Endodermal cell (in vitro differentiated cells): ENCODE results near the gene SPIN1. TPM values are rescaled to one million over a fixed set of nuclear protein-coding genes. Genes with fewer than 3 reads are reported as not detected.

Source experiments
- DNase-seq: peaks from one replicate; pipeline ENCODE4 v3.0.0-alpha.2; 2017
- H3K27ac ChIP-seq: 2 replicates; pipeline ENCODE4 v1.5.1; 2013; ENCODE audit warnings: mild to moderate bottlenecking, low read depth, low read length, moderate library complexity
- H3K27me3 ChIP-seq: 2 replicates; pipeline ENCODE4 v1.6.1; 2013; ENCODE audit warnings: mild to moderate bottlenecking, low read length, moderate library complexity; ENCODE audit not compliant: insufficient read depth, control insufficient read depth, poor library complexity, severe bottlenecking
- H3K36me3 ChIP-seq: 2 replicates; pipeline ENCODE4 v1.7.0; 2013; ENCODE audit warnings: mild to moderate bottlenecking, low read length, moderate library complexity; ENCODE audit not compliant: control insufficient read depth, insufficient read depth
- H3K4me1 ChIP-seq: one replicate; pipeline ENCODE4 v1.7.0; 2013; ENCODE audit warnings: low read length; ENCODE audit not compliant: control insufficient read depth, insufficient read depth
- H3K4me3 ChIP-seq: 2 replicates; pipeline ENCODE4 v1.5.1; 2013; ENCODE audit warnings: mild to moderate bottlenecking, low read length, moderate library complexity
- H3K9ac ChIP-seq: 2 replicates; pipeline ENCODE4 v1.6.1; 2013; ENCODE audit warnings: mild to moderate bottlenecking, low read length, moderate library complexity; ENCODE audit not compliant: poor library complexity, severe bottlenecking; ENCODE audit errors: extremely low read depth
- H3K9me3 ChIP-seq: 2 replicates; pipeline ENCODE4 v1.6.1; 2013; ENCODE audit warnings: mild to moderate bottlenecking, low read length, moderate library complexity; ENCODE audit not compliant: control insufficient read depth
- H3K27ac Mint-ChIP-seq: 2 replicates; pipeline ENCODE4 v1.8.0; 2020; ENCODE audit warnings: mixed read lengths
- H3K27me3 Mint-ChIP-seq: 2 replicates; pipeline ENCODE4 v1.8.0; 2021; ENCODE audit warnings: mild to moderate bottlenecking, mixed read lengths; ENCODE audit not compliant: insufficient read depth
- H3K36me3 Mint-ChIP-seq: 2 replicates; pipeline ENCODE4 v1.8.0; 2020; ENCODE audit warnings: low read depth, mixed read lengths
- H3K4me1 Mint-ChIP-seq: 2 replicates; pipeline ENCODE4 v1.8.0; 2020; ENCODE audit warnings: mixed read lengths
- H3K4me3 Mint-ChIP-seq: 2 replicates; pipeline ENCODE4 v1.8.0; 2020; ENCODE audit warnings: mild to moderate bottlenecking, moderate library complexity, mixed read lengths
- H3K9me3 Mint-ChIP-seq: 2 replicates; pipeline ENCODE4 v1.8.0; 2020; ENCODE audit warnings: mild to moderate bottlenecking, mixed read lengths
- CTCF ChIP-seq: fragments of 200-600 bp; sonication (generic); conservative IDR thresholded peaks from 2 replicates; pipeline ENCODE4 v1.5.0; 2021; ENCODE audit warnings: antibody characterized with exemption, mild to moderate bottlenecking
- WGBS, 2 experiments: methylation state at CpG; one replicate each; pipeline versions ENCODE4 v1.1.5 to v1.1.7; 2013; ENCODE audit warnings: missing lambda C conversion rate in 2 of 2, mixed read lengths in 1 of 2; ENCODE audit not compliant: insufficient coverage in 1 of 2, insufficient read length in 1 of 2; 5-methylcytosine and 5-hydroxymethylcytosine counted together
- total RNA-seq, 2 donors: library from RNA; stranded (reverse); fragmentation: NEBNext Ultra II Directional in 1 of 2; extraction: Animal tissue kit (Norgen Biotek cat#: 25700) in 1 of 2; gene quantifications; 2 replicates in 1 of 2; 3 replicates in 1 of 2; pipeline ENCODE4 v1.2.1, GENCODE V29; 2021

Gene SPIN1
- total RNA-seq, 2 donors from 2014 or later = 117 to 129 TPM

DNA sequence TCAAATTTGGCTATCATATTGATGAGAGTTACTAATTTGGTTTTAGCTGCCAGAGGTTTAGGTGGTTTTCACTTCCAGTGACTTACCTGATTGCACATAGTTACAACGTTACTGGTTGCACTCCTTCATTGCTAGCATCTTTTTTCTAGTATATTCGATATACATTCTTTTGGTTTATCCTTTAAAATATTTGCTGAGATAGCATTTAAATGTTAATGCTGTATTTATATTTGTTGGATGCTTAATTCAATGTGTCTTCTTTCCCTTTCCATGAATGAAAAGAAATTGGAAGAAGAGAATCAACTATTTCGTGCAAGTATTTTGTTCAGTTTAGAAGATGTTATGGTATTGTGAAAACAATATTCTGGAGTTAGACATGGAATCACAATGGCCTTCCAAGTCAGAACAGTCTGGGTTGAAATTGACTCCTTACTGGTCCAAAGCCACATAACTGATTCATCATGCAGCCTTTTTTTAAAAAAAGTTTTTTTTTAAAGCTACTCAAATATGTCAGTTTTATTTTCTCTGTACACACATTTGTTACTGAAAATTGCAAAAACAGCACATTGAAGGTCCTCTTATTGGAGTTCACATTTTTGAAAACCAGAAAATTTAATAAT is 2.2 kb downstream of the SPIN1 start:
- H3K9ac ChIP-seq = no peak overlapping the region
- peak overlapping the region; percentile 92 for H3K4me3 Mint-ChIP-seq

GRCh38 chr9:88391236-88391635 is 3.0 kb downstream of the SPIN1 start:
- Mint-ChIP-seq H3K27me3 (no peaks in the 10 kb centered on the region), H3K4me1 (peaks cover 31% of the 10 kb centered on the region), H3K9me3 (no peaks in the 10 kb centered on the region), H3K4me3 (no peak overlapping the region), H3K27ac (no peak overlapping the region), H3K36me3 (peaks cover 29% of the 10 kb centered on the region)
- Histone ChIP-seq H3K4me1 (no peaks in the 10 kb centered on the region), H3K9me3 (no peaks in the 10 kb centered on the region), H3K27me3 (no peaks in the 10 kb centered on the region), H3K4me3 (no peak overlapping the region), H3K27ac (no peak overlapping the region), H3K36me3 (peaks cover 31% of the 10 kb centered on the region), H3K9ac (no peak overlapping the region)
- no peak for DNase-seq
- WGBS, 2 experiments = 84 to 100% methylated on average over 2 of the region's 2 CpGs
- TF ChIP-seq CTCF = no peak

More for the DNA sequence above, 2.2 kb downstream of the SPIN1 start:
- Histone ChIP-seq H3K9me3 (no peaks in the 10 kb centered on the region), H3K27me3 (no peaks in the 10 kb centered on the region), H3K27ac (no peak overlapping the region), H3K4me3 (peak overlapping the region; percentile 96), H3K4me1 (no peaks in the 10 kb centered on the region), H3K36me3 (peaks cover 31% of the 10 kb centered on the region)
- WGBS, 2 experiments = 86 to 89% methylated on average over 1 to 3 of the region's 3 CpGs
- no peak for DNase-seq
- TF ChIP-seq CTCF = no peak
- no peaks in the 10 kb centered on the region for H3K9me3 Mint-ChIP-seq
- peaks cover 25% of the 10 kb centered on the region for H3K36me3 Mint-ChIP-seq
- peaks cover 31% of the 10 kb centered on the region for H3K4me1 Mint-ChIP-seq
- no peaks in the 10 kb centered on the region for H3K27me3 Mint-ChIP-seq
- H3K27ac Mint-ChIP-seq = no peak overlapping the region

- no peak for DNase-seq
- Mint-ChIP-seq H3K9me3 (no peaks in the 10 kb centered on the region), H3K27me3 (no peaks in the 10 kb centered on the region), H3K4me3 (no peak overlapping the region), H3K36me3 (peaks cover 26% of the 10 kb centered on the region), H3K27ac (no peak overlapping the region), H3K4me1 (peaks cover 31% of the 10 kb centered on the region)
- Histone ChIP-seq H3K9ac (no peak overlapping the region), H3K9me3 (no peaks in the 10 kb centered on the region), H3K27me3 (no peaks in the 10 kb centered on the region), H3K4me3 (no peak overlapping the region), H3K36me3 (peaks cover 31% of the 10 kb centered on the region), H3K4me1 (no peaks in the 10 kb centered on the region), H3K27ac (no peak overlapping the region)
- TF ChIP-seq CTCF = no peak
- WGBS, 2 experiments = 97 to 100% methylated on average over 1 to 3 of the region's 3 CpGs
Measured at GRCh38 chr9:88391921-88392320, 3.7 kb downstream of the SPIN1 start.
